HL-60 (cell line): Measurements from ENCODE around the gene FFAR1.

ENCODE experiments used
- DNase-seq, 2 experiments: peaks; one replicate each; pipeline ENCODE4 v3.0.0-alpha.2; 2010 to 2020; ENCODE audit warnings: low read depth in 1 of 2, low spot score in 1 of 2
- H3K27ac ChIP-seq: fragments of 250-450 bp; sonication (Bioruptor Pico); replicated peaks from 2 replicates; pipeline ENCODE4 v1.5.1; 2020; ENCODE audit warnings: mild to moderate bottlenecking, moderate library complexity
- H3K27me3 ChIP-seq: fragments of 250-450 bp; sonication (Bioruptor Pico); 2 replicates; pipeline ENCODE4 v1.5.1; 2021; ENCODE audit warnings: mild to moderate bottlenecking, moderate library complexity; ENCODE audit not compliant: insufficient read depth, poor library complexity, severe bottlenecking
- H3K4me3 ChIP-seq: replicated peaks from 2 replicates; pipeline ENCODE4 v1.5.1; 2011; ENCODE audit warnings: mild to moderate bottlenecking, control low read depth, low read length; ENCODE audit not compliant: insufficient read depth
- GABPA ChIP-seq: IDR thresholded peaks from 2 replicates; pipeline ENCODE4 v1.6.1; 2012; ENCODE audit warnings: low read depth
- POLR2AphosphoS5 ChIP-seq: IDR thresholded peaks from 2 replicates; pipeline ENCODE4 v1.6.1; 2012; ENCODE audit warnings: low read depth
- REST ChIP-seq: IDR thresholded peaks from 2 replicates; pipeline ENCODE4 v1.6.1; 2012; ENCODE audit warnings: low read depth; ENCODE audit not compliant: insufficient replicate concordance
- SPI1 ChIP-seq: IDR thresholded peaks from 2 replicates; pipeline ENCODE4 v1.6.1; 2012; ENCODE audit warnings: low read depth, mild to moderate bottlenecking, borderline replicate concordance
- TF ChIP-seq, protein P1 (sequence below): IDR thresholded peaks from one replicate; pipeline ENCODE4 v1.5.1; 2011; ENCODE audit warnings: low read length, control low read depth, inconsistent platforms; ENCODE audit not compliant: insufficient read depth

The FFAR1 gene

DNA sequence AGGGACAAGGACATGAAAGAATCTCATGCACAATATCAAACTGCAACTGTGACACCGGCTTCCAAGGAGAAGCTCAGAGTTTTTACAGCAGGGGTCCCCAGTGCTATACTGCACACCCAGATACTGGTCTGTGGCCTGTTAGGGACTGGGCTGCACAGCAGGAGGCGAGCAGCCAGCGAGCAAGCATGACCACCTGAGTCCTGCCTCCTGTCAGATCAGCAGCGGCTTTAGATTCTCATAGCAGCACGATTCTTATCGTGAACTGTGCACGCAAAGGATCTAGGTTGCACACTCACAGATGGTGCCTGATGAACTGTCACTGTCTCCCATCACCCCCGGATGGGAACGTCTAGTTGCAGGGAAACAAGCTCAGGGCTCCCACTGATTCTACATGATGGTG is 31.8 kb upstream of the FFAR1 start:
- Histone ChIP-seq H3K27ac (no peak overlapping the region), H3K4me3 (no peak overlapping the region)
- no peak for DNase-seq

DNA sequence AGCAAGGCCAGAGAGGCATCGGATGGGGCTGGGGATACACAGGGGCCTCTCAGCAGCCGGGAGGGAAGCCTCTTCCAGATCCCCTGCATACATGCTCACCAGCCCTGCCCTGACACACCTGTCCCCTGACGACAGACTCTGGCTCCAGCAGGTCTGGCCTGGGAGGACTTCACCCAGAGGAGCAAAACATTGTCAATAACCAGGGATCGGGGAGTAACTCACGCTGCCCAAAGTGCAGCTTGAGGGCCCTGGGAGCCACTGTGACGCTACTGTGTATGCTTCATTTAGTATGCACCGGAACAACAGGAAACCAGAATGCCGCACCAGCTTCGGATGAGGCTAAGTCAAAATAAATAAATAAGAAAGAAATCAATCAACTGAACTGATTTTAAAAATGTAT is 31.1 kb upstream of the FFAR1 start:
- no peak for DNase-seq
- TF ChIP-seq REST (no peak), GABPA (no peak), SPI1 (no peak), POLR2AphosphoS5 (no peak)
- TF ChIP-seq, protein P1, sequence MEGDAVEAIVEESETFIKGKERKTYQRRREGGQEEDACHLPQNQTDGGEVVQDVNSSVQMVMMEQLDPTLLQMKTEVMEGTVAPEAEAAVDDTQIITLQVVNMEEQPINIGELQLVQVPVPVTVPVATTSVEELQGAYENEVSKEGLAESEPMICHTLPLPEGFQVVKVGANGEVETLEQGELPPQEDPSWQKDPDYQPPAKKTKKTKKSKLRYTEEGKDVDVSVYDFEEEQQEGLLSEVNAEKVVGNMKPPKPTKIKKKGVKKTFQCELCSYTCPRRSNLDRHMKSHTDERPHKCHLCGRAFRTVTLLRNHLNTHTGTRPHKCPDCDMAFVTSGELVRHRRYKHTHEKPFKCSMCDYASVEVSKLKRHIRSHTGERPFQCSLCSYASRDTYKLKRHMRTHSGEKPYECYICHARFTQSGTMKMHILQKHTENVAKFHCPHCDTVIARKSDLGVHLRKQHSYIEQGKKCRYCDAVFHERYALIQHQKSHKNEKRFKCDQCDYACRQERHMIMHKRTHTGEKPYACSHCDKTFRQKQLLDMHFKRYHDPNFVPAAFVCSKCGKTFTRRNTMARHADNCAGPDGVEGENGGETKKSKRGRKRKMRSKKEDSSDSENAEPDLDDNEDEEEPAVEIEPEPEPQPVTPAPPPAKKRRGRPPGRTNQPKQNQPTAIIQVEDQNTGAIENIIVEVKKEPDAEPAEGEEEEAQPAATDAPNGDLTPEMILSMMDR = no peak
- Histone ChIP-seq H3K4me3 (no peak overlapping the region), H3K27me3 (no peaks in the 10 kb centered on the region), H3K27ac (no peak overlapping the region)

More for the DNA sequence above, 31.8 kb upstream of the FFAR1 start:
- H3K27me3 ChIP-seq = no peaks in the 10 kb centered on the region
- TF ChIP-seq, protein P1 = no peak
- TF ChIP-seq GABPA = no peak
- no peak for TF ChIP-seq SPI1
- no peak for TF ChIP-seq REST
- TF ChIP-seq POLR2AphosphoS5 = no peak

DNA sequence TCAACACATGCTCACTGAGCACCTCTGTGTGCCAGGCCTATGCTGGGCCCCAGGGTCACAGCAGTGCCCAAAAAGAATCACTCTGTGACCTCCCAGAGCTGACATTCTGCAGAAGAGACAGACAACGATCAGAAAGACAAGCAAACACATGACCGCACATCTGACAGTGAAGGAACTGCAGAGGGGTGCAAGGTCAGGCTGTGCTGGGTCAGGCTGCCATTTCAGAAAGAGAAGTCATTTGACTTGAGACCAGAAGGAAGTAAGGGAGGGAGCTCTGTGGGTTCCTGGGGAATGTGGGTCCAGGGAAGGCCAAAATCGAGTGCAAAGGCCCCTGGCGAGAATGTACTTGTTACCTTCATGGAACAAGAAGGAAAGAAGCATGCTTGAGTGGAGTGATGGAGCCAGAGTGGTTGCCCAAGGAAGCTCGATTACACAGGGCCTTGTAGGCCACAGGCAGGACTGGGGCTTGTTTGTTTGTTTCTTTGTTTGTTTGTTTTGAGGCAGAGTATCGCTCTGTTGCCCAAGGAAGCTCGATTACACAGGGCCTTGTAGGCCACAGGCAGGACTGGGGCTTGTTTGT is 30.1 kb upstream of the FFAR1 start:
- no peaks in the 10 kb centered on the region for H3K27me3 ChIP-seq
- DNase-seq = peak in 1 of 2 experiments; percentile 17
- TF ChIP-seq GABPA = no peak
- TF ChIP-seq REST = no peak
- TF ChIP-seq SPI1 = no peak
- TF ChIP-seq, protein P1 = no peak
- no peak for TF ChIP-seq POLR2AphosphoS5

More for the DNA sequence above, 30.1 kb upstream of the FFAR1 start:
- Histone ChIP-seq H3K4me3 (no peak overlapping the region), H3K27ac (no peak overlapping the region)
